NCI-H1092 (cell line): ENCODE data around the gene CACNA1E.
A peak's percentile ranks its signal among the peaks of the same experiment; 100 is the strongest.

Source experiments
- DNase-seq: peaks from one replicate; lab custom pipeline; 2025; lab: John Stamatoyannopoulos, UW

CACNA1E gene

GRCh38 chr1:181485287-181486097 is 2.2 kb downstream of the CACNA1E start:
- peak; percentile 82 for DNase-seq

- no peak for DNase-seq
These were observed 2.7 kb downstream of the CACNA1E start for GRCh38 chr1:181486098-181486420.

- DNase-seq, result no peak
These were observed 5.5 kb downstream of the CACNA1E start for GRCh38 chr1:181488866-181489265.

- DNase-seq, result no peak
These were observed 7.0 kb downstream of the CACNA1E start for GRCh38 chr1:181490276-181490675.

GRCh38 chr1:181490740-181491712 is 7.7 kb downstream of the CACNA1E start:
- no peak for DNase-seq

- DNase-seq, result no peak
These were observed 9.8 kb downstream of the CACNA1E start for GRCh38 chr1:181493166-181493565.

- DNase-seq, result no peak
These were observed 10.6 kb downstream of the CACNA1E start for GRCh38 chr1:181493885-181494284.

- no peak for DNase-seq
These were observed 13.4 kb downstream of the CACNA1E start for GRCh38 chr1:181496759-181497158.

GRCh38 chr1:181497870-181498269 is 14.6 kb downstream of the CACNA1E start:
- no peak for DNase-seq

GRCh38 chr1:181499825-181500224 is 16.5 kb downstream of the CACNA1E start:
- no peak for DNase-seq

- no peak for DNase-seq
These were observed 17.3 kb downstream of the CACNA1E start for GRCh38 chr1:181500636-181501035.

GRCh38 chr1:181501612-181502011 is 18.3 kb downstream of the CACNA1E start:
- DNase-seq, result no peak

- DNase-seq, result no peak
These were observed 20.0 kb downstream of the CACNA1E start for GRCh38 chr1:181503171-181503810.

GRCh38 chr1:181504399-181504842 is 21.1 kb downstream of the CACNA1E start:
- peak; percentile 47 for DNase-seq

GRCh38 chr1:181506563-181507353 is 23.4 kb downstream of the CACNA1E start:
- DNase-seq, result no peak

- DNase-seq, result no peak
These were observed 25.3 kb downstream of the CACNA1E start for GRCh38 chr1:181508486-181509165.

GRCh38 chr1:181513786-181514297 is 30.5 kb downstream of the CACNA1E start:
- no peak for DNase-seq

- no peak for DNase-seq
These were observed 31.3 kb downstream of the CACNA1E start for GRCh38 chr1:181514298-181515290.

- no peak for DNase-seq
These were observed 33.4 kb downstream of the CACNA1E start for GRCh38 chr1:181516706-181517105.
